Measurements from ENCODE around the gene PDZD2.

DNA sequence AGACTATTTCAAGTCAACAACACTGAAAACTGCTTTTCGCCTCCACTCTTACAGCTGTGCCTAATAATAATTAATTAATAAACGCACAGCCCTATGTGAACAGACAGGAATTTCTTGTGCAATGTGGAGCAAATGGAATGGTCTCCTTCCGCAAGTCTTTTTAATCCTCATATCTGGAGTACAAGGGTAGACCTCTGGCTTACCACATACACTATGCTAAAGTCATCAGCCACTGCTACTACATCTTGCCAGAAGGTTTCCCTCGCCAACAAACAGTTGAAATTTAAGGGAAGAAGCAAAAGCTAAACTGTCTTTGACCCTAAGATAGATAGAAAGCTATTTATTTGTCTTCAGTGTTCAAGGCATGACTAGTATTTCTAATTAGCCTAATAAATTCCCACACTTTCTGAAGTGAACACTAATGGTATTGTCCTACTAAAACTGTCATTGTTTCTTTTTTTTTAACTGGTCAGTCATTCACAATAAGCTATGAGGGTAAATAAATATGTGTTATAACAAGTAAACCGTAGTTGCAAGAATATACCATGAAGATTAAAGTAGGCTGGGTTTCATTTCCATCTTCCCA, 471.3 kb downstream of the PDZD2 start:
- no peak for TF ChIP-seq EZH2 (IDR thresholded peaks at IDR 0.05; ENCODE audit: insufficient read depth, poor library complexity, severe bottlenecking)
- TF ChIP-seq EZH2phosphoT487 (IDR thresholded peaks at IDR 0.05; ENCODE audit: insufficient read depth, low read depth), result no peak
